ENCODE measurements around the gene TBL2.
"Not testable (repeated sequence)": the region's sequence is repeated elsewhere in the genome, so short reads cannot be mapped to it uniquely, and the experiment has no call there.

TBL2 gene

DNA sequence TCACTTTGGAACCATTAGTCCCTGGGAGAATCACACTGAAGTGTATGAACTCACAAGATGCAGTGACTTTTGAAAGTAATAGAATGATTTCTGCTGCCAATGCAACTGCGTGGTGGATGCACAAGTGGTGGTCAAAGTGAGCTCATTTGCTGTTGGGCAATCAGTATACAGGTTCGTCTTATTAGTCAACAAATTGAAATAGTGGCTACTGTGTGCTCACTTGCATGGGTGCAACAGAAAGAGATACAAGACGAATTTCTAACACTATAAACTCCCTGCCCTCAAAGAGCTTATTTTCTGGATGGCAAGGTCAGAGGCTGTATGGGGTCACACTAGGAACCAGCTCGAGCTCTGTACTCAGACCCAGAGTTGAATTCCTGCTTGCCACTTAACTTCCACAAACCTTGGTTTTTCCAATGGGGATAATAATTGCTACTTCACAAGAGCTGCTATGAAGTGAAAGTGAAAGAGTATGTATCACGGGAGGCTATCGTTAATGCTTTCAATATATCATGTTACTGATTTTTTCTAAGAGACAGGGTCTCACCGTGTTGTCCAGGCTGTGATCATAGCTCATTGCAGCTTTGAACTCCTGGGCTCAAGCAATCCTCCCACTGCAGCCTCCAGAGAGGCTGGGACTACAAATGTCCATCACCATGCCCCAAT is 12.6 kb downstream of the TBL2 start:
- Histone ChIP-seq H3K27ac (ENCODE audit: low read depth, low read length) (no peak overlapping the region), H3K27me3 (ENCODE audit: control insufficient read depth in 1 of 2, insufficient read depth in 2 of 2, low read length in 2 of 2) (no peaks in the 10 kb centered on the region), H3K36me3 (ENCODE audit: insufficient read depth, low read length) (peaks cover 16% of the 10 kb centered on the region), H3K4me1 (ENCODE audit: insufficient read depth, low read length) (no peaks in the 10 kb centered on the region), H3K9me3 (ENCODE audit: low read length) (no peaks in the 10 kb centered on the region), H3K4me3 (ENCODE audit: low read depth in 1 of 2, low read length in 2 of 2) (peak overlapping the region in 1 of 2 donors; percentile 39), H3K9ac (ENCODE audit: low read length) (no peak overlapping the region)

DNA sequence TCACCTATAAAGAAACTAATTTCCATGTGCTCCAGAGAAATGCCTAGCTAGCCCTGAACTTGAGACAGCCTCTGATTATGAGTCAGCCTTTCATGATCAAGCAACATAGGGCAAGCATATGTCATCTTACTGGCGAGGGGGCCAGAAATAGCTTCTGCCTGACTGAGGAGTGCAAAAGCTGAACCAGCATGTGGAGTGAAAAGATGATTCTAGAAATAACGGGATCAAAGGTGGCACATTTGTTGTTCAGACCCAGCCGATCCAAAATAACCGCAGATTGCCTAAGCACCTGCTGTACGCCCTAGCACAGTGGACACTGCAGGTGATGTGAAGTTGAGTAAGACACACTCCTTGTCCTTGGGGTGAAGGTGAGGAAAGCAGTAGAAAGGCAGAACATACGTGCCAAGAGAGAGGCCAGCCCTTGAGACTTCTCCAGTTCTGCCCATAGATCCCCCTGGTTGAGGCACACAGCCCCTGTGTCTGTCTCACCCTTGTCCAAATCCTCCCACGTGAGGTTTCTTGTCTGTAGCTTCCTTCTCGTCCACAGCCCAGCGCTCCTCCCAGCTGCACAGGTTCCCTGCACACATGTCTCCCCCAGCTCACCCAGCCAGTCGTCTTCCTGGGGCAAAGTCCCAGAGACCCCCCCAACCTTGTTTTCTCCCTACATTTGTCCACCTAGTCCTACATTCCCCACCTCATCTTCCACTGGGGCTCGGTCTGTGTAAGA is 18.1 kb downstream of the TBL2 start:
- no peak overlapping the region for H3K4me3 ChIP-seq (ENCODE audit: low read depth in 1 of 2, low read length in 2 of 2)
- no peaks in the 10 kb centered on the region for H3K27me3 ChIP-seq (ENCODE audit: control insufficient read depth in 1 of 2, insufficient read depth in 2 of 2, low read length in 2 of 2)
- no peak overlapping the region for H3K27ac ChIP-seq (ENCODE audit: low read depth, low read length)
- no peak overlapping the region for H3K9ac ChIP-seq (ENCODE audit: low read length)
- H3K36me3 ChIP-seq (ENCODE audit: insufficient read depth, low read length): no peaks in the 10 kb centered on the region
- H3K9me3 ChIP-seq (ENCODE audit: low read length): no peaks in the 10 kb centered on the region
- peaks cover 12% of the 10 kb centered on the region for H3K4me1 ChIP-seq (ENCODE audit: insufficient read depth, low read length)

DNA sequence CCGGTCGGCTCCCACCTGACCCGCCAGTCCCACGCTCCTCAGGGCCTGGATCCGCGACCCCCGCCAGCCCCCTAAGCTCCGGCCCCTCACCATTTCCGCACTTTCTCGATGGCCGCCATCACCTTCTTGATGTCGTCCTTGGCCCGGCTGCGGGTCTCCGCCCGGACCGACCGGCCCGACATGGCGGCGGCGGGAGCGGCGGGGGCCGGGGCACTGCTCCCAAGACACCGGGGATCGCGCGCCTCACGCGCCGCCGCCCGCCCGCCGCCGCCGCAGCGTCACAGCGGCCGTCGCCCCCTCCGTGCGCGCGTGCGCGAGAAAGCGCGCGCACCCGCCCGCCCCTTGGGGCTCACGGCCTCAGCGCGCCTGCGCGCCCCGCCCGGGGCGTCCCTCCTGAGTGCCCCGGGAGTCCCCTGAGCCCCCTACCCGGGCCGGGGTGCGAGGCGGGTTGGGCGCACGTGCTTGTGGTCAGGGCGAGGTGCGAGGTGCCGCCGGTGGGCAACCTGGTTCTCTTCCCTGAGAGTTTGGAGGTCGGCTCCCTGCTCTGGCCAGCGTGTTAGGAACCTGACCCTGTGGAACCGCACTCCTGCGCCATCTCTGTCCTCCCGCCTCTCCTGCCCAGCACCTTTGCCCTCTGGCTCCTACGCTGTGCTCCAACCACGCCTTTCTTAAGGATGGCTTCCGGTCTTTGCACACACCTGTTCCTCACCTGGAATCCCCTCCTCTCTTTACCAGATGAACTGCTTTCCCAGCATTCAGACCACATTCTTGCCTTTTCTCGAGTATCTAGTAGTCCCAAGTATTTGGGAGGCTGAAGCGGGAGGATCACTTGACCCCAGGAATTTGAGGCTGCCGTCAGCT is 20.8 kb downstream of the TBL2 start, which contains the start of gene BCL7B:
TSS of gene BCL7B (minus strand) at position 294 of the 861 bp plus-strand sequence. CDS start at position 182, 112 bp downstream.
- peaks cover 23% of the 10 kb centered on the region for H3K4me1 ChIP-seq (ENCODE audit: insufficient read depth, low read length)
- peak within 1 kb of the TSS; percentile 82 for H3K27ac ChIP-seq (ENCODE audit: low read depth, low read length)
- H3K27me3 ChIP-seq (ENCODE audit: control insufficient read depth in 1 of 2, insufficient read depth in 2 of 2, low read length in 2 of 2): no peaks in the 10 kb centered on the region
- H3K4me3 ChIP-seq (ENCODE audit: low read depth in 1 of 2, low read length in 2 of 2): peak within 1 kb of the TSS; percentile 95 to 98
- H3K9ac ChIP-seq (ENCODE audit: low read length): peak within 1 kb of the TSS; percentile 90
- peaks cover 10% of the 10 kb centered on the region for H3K36me3 ChIP-seq (ENCODE audit: insufficient read depth, low read length)
- H3K9me3 ChIP-seq (ENCODE audit: low read length): no peaks in the 10 kb centered on the region

DNA sequence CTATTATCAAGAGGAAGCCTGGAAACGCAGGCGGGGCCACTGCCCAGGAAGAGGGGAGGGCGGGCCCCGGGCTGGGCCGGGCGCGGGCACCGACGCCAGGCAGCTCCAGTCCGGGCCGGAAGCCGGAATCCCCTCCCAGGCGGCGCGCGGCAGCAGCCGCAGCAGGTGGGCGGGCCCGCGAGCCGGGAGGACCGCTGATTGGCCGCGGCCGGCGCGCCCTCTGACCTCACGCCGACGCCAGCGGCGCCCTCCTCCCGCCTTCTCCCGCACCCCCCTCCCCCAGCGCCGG is 21.3 kb downstream of the TBL2 start:
- Histone ChIP-seq H3K27me3 (ENCODE audit: control insufficient read depth in 1 of 2, insufficient read depth in 2 of 2, low read length in 2 of 2) (no peaks in the 10 kb centered on the region), H3K4me3 (ENCODE audit: low read depth in 1 of 2, low read length in 2 of 2) (peak overlapping the region; percentile 95 to 98), H3K9ac (ENCODE audit: low read length) (peak overlapping the region; percentile 90), H3K4me1 (ENCODE audit: insufficient read depth, low read length) (peaks cover 23% of the 10 kb centered on the region), H3K27ac (ENCODE audit: low read depth, low read length) (peak overlapping the region; percentile 43), H3K9me3 (ENCODE audit: low read length) (no peaks in the 10 kb centered on the region), H3K36me3 (ENCODE audit: insufficient read depth, low read length) (peaks cover 16% of the 10 kb centered on the region)

DNA sequence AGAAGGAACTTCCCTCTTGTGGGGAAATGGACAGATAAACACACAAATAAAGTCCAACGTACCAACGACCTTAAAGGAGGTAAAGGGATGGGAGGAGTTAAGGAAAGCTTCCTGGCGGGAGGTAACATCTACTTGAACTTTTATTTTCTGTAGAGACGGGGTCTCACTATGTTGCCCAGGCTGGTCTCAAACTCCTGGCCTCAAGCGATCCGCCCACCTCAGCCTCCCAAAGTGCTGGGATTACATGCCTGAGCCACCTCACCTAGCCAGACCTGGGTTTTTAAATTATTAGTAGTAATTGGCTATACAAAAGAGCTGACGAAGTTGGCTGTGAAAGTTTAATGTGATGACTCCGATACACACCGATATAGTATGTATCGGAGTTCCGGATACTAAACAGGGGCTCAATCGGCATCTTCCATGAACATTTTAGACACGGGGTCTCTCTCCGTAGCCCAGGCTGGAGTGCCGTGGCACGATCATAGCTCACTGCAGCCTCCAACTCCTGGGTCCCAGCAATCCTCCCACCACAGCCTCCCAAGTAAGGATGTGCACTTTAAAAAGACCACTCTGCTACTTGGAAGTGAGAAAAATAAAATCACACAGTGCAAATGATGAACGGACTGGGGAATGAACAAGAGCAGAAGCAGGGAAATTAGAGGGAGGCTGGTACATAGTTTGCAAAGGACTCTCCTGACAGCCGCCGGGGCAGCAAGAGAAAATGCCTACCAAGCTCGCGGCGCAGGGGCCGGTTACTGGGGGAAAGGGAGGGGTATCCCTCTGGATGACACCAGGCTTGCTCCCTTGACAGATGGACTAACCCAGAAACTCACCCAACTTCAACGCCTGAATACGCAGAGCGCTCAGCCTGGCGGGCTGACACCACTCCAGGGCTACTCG is 21.9 kb downstream of the TBL2 start:
- Histone ChIP-seq H3K4me3 (ENCODE audit: low read depth in 1 of 2, low read length in 2 of 2) (peak overlapping the region; percentile 53 to 95), H3K27me3 (ENCODE audit: control insufficient read depth in 1 of 2, insufficient read depth in 2 of 2, low read length in 2 of 2) (no peaks in the 10 kb centered on the region), H3K36me3 (ENCODE audit: insufficient read depth, low read length) (peaks cover 20% of the 10 kb centered on the region), H3K4me1 (ENCODE audit: insufficient read depth, low read length) (peaks cover 23% of the 10 kb centered on the region), H3K27ac (ENCODE audit: low read depth, low read length) (peak overlapping the region; percentile 43), H3K9ac (ENCODE audit: low read length) (peak overlapping the region; percentile 90), H3K9me3 (ENCODE audit: low read length) (no peaks in the 10 kb centered on the region)

DNA sequence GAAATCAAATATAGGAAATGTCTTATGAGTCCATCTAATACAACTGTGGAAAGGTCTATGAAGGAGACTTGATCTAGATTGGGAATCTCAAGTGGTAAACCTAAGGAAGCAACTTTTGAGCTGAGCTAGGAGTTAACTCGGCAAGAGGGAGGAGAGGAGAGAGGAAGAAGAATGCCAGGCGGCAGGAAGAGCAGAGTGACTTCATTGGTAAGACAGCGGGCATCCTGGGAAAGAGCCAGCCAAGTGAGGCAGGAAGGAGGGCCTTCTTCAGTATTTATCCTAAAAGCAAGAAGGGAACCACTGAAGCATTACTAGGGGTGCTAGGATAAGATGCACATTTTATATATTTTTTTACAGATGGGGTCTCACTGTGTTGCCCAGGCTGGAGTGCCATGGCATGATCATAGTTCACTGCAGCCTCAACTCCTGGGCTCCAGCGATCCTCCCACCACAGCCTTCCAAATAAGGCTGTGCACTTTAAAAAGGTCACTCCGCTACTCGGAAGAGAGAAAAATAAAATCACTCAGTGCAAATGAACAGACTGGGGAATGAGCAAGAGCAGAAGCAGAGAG is 22.9 kb downstream of the TBL2 start:
- peaks cover 23% of the 10 kb centered on the region for H3K4me1 ChIP-seq (ENCODE audit: insufficient read depth, low read length)
- peak overlapping the region; percentile 90 for H3K9ac ChIP-seq (ENCODE audit: low read length)
- no peaks in the 10 kb centered on the region for H3K9me3 ChIP-seq (ENCODE audit: low read length)
- peak overlapping the region; percentile 3 to 95 for H3K4me3 ChIP-seq (ENCODE audit: low read depth in 1 of 2, low read length in 2 of 2)
- peak overlapping the region; percentile 43 for H3K27ac ChIP-seq (ENCODE audit: low read depth, low read length)
- H3K36me3 ChIP-seq (ENCODE audit: insufficient read depth, low read length): peaks cover 27% of the 10 kb centered on the region
- no peaks in the 10 kb centered on the region for H3K27me3 ChIP-seq (ENCODE audit: control insufficient read depth in 1 of 2, insufficient read depth in 2 of 2, low read length in 2 of 2)

DNA sequence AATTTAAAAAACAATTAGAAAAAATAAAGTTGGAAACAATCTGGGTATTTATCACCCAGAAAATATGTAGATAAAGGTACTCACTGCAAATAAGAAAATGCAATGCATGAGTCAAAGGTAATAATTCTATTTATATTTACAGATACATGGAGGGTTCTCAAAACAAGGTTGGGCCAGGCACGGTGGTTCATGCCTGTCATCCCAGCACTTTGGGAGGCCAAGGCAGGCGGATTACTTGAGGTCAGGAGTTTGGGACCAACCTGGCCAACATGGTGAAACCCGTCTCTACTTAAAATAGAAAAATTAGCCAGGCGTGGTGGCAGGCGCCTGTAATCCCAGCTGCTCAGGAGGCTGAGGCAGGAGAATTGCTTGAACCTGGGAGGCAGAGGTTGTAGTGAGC is 28.3 kb downstream of the TBL2 start:
- H3K27me3 ChIP-seq (ENCODE audit: control insufficient read depth in 1 of 2, insufficient read depth in 2 of 2, low read length in 2 of 2); H3K4me1 ChIP-seq (ENCODE audit: insufficient read depth, low read length); H3K4me3 ChIP-seq (ENCODE audit: low read depth in 1 of 2, low read length in 2 of 2); H3K9ac ChIP-seq (ENCODE audit: low read length); H3K9me3 ChIP-seq (ENCODE audit: low read length); H3K27ac ChIP-seq (ENCODE audit: low read depth, low read length): not testable (repeated sequence)
- H3K36me3 ChIP-seq (ENCODE audit: insufficient read depth, low read length): peaks cover 36% of the 10 kb centered on the region

DNA sequence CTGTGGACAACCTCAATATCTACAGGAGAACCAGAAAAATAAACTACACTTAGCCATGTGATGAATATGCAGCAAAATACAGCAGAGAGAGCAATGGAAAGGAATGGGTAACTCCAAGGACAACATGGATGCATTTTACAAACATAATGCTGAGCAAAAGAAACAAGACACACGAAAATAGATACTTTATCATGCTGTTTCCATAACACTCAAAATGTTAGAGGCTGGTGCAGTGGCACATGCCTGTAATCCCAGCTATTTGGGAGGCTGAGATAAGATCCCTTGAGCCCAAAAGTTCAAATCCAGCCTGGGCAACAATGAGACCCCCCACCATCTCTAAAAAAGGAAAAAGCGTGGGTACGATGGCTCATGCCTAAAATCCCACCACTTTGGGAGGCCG is 29.2 kb downstream of the TBL2 start:
- H3K9me3 ChIP-seq (ENCODE audit: low read length): no peaks in the 10 kb centered on the region
- H3K4me3 ChIP-seq (ENCODE audit: low read depth in 1 of 2, low read length in 2 of 2): no peak overlapping the region
- no peak overlapping the region for H3K9ac ChIP-seq (ENCODE audit: low read length)
- peaks cover 34% of the 10 kb centered on the region for H3K36me3 ChIP-seq (ENCODE audit: insufficient read depth, low read length)
- no peak overlapping the region for H3K27ac ChIP-seq (ENCODE audit: low read depth, low read length)
- H3K27me3 ChIP-seq (ENCODE audit: control insufficient read depth in 1 of 2, insufficient read depth in 2 of 2, low read length in 2 of 2): no peaks in the 10 kb centered on the region
- H3K4me1 ChIP-seq (ENCODE audit: insufficient read depth, low read length): no peaks in the 10 kb centered on the region

DNA sequence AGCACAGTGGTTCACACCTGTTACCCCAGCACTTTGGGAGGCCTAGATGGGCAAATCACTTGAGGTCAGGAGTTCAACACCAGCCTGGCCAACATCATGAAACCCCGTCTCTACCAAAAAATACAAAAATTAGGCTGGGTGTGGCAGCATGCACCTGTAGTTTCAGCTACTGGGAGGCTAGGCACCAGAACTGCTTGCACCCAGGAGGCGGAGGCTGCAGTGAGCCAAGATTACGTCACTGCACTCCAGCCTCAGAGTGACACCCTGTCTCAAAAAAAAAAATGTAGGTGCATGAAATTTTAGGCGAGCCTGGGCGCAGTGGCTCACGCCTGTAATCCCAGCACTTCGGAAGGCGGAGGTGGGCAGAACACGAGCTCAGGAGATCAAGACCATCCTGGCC is 30.5 kb downstream of the TBL2 start:
- no peaks in the 10 kb centered on the region for H3K27me3 ChIP-seq (ENCODE audit: control insufficient read depth in 1 of 2, insufficient read depth in 2 of 2, low read length in 2 of 2)
- no peak overlapping the region for H3K9ac ChIP-seq (ENCODE audit: low read length)
- H3K9me3 ChIP-seq (ENCODE audit: low read length): no peaks in the 10 kb centered on the region
- H3K36me3 ChIP-seq (ENCODE audit: insufficient read depth, low read length): peaks cover 34% of the 10 kb centered on the region
- no peak overlapping the region for H3K27ac ChIP-seq (ENCODE audit: low read depth, low read length)
- H3K4me1 ChIP-seq (ENCODE audit: insufficient read depth, low read length): no peaks in the 10 kb centered on the region
- H3K4me3 ChIP-seq (ENCODE audit: low read depth in 1 of 2, low read length in 2 of 2): no peak overlapping the region

DNA sequence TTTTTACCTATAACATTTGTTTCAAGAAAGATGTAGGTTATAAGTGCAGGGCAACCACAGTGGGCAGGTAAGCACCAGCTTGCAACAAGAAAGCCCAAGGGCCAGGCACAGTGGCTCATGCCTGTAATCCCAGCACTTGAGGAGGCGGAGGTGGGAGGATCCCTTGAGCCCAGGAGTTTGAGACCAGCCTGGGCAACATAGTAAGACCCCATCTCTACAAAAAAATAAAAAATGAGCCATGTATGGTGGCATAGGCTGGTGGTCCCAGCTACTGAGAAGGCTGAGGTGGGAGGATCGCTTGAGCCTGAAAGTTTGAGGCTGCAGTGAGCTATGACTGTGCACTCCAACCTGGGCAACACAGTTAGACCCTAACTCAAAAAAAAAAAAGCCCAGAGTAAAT is 33.7 kb downstream of the TBL2 start:
- Histone ChIP-seq H3K9me3 (ENCODE audit: low read length) (no peaks in the 10 kb centered on the region), H3K4me3 (ENCODE audit: low read depth in 1 of 2, low read length in 2 of 2) (no peak overlapping the region), H3K4me1 (ENCODE audit: insufficient read depth, low read length) (peaks cover 6% of the 10 kb centered on the region), H3K27ac (ENCODE audit: low read depth, low read length) (no peak overlapping the region), H3K27me3 (ENCODE audit: control insufficient read depth in 1 of 2, insufficient read depth in 2 of 2, low read length in 2 of 2) (no peaks in the 10 kb centered on the region), H3K9ac (ENCODE audit: low read length) (no peak overlapping the region), H3K36me3 (ENCODE audit: insufficient read depth, low read length) (peaks cover 36% of the 10 kb centered on the region)

Measured in muscle layer of colon (tissue), 2 donors.